Hepatocyte (in vitro differentiated cells): Measurements from ENCODE around the gene LDB2. TPM values are rescaled to one million over a fixed set of nuclear protein-coding genes. Genes with fewer than 3 reads are reported as not detected.

Source experiments
- DNase-seq: peaks from one replicate; pipeline ENCODE4 v3.0.0-alpha.2; 2016; ENCODE audit warnings: low spot score
- H2AFZ ChIP-seq: fragments of 200-600 bp; sonication (generic); 2 replicates; pipeline ENCODE4 v1.6.0; 2016; ENCODE audit warnings: antibody characterized with exemption, mild to moderate bottlenecking
- H3K27ac ChIP-seq: fragments of 200-600 bp; sonication (generic); 2 replicates; pipeline ENCODE4 v1.5.1; 2016; ENCODE audit warnings: mild to moderate bottlenecking
- H3K27me3 ChIP-seq: fragments of 200-600 bp; sonication (generic); 2 replicates; pipeline ENCODE4 v1.6.1; 2016
- H3K36me3 ChIP-seq: fragments of 200-600 bp; sonication (generic); replicated peaks from 2 replicates; pipeline ENCODE4 v1.5.1; 2016; ENCODE audit warnings: low read depth; ENCODE audit not compliant: insufficient read depth
- H3K4me1 ChIP-seq: fragments of 200-600 bp; sonication (generic); 2 replicates; pipeline ENCODE4 v1.5.1; 2016; ENCODE audit warnings: mild to moderate bottlenecking, moderate library complexity; ENCODE audit not compliant: insufficient read depth
- H3K4me2 ChIP-seq: fragments of 200-600 bp; sonication (generic); 2 replicates; pipeline ENCODE4 v1.6.0; 2016
- H3K4me3 ChIP-seq: fragments of 200-600 bp; sonication (generic); 2 replicates; pipeline ENCODE4 v1.5.1; 2016; ENCODE audit warnings: mild to moderate bottlenecking
- H3K79me2 ChIP-seq: fragments of 200-600 bp; sonication (generic); 2 replicates; pipeline ENCODE4 v1.6.0; 2017; ENCODE audit warnings: mild to moderate bottlenecking
- H3K9me2 ChIP-seq: fragments of 200-600 bp; sonication (generic); replicated peaks from 2 replicates; pipeline ENCODE4 v1.6.0; 2017; ENCODE audit warnings: mild to moderate bottlenecking; ENCODE audit not compliant: insufficient read depth
- H3K9me3 ChIP-seq: fragments of 200-600 bp; sonication (generic); 2 replicates; pipeline ENCODE4 v1.5.1; 2016; ENCODE audit warnings: low read depth, mild to moderate bottlenecking
- H4K20me1 ChIP-seq: fragments of 200-600 bp; sonication (generic); 2 replicates; pipeline ENCODE4 v1.6.0; 2016; ENCODE audit warnings: mild to moderate bottlenecking; ENCODE audit not compliant: insufficient read depth, poor library complexity, severe bottlenecking
- CTCF ChIP-seq: fragments of 200-600 bp; sonication (generic); IDR thresholded peaks from 2 replicates; pipeline ENCODE4 v1.5.1; 2016; ENCODE audit warnings: antibody characterized with exemption, mild to moderate bottlenecking; ENCODE audit not compliant: poor library complexity
- EZH2 ChIP-seq: fragments of 200-600 bp; sonication (generic); IDR thresholded peaks from 2 replicates; pipeline ENCODE4 v1.6.1; 2016; ENCODE audit warnings: antibody characterized with exemption, mild to moderate bottlenecking, borderline replicate concordance
- EZH2phosphoT487 ChIP-seq: fragments of 200-600 bp; sonication (generic); IDR thresholded peaks from one replicate; pipeline ENCODE4 v1.6.1; 2018; ENCODE audit warnings: antibody characterized with exemption, mild to moderate bottlenecking, low read depth, moderate library complexity; ENCODE audit not compliant: unreplicated experiment, severe bottlenecking
- WGBS: methylation state at CpG from one replicate; pipeline ENCODE4 v1.1.6; 2016; ENCODE audit warnings: low lambda C conversion rate; ENCODE audit errors: missing lambda C conversion rate; 5-methylcytosine and 5-hydroxymethylcytosine counted together
- polyA plus RNA-seq: library from polyadenylated mRNA; unstranded; fragments of >200 nt; fragmentation: Nextera tagmentation; extraction: Ambion mirVana; gene quantifications from 2 replicates; pipeline ENCODE4 v1.2.1, GENCODE V29; 2016
- total RNA-seq: library from RNA; depleted of rRNA; stranded (reverse); fragments of >200 nt; gene quantifications from 2 replicates; pipeline ENCODE4 v1.2.3, GENCODE V29; 2014

The LDB2 gene
- total and polyA plus RNA-seq, 2 experiments from 2014 or later = 8.7 to 20.3 TPM

GRCh38 chr4:16492872-16493271, 405.6 kb downstream of the LDB2 start:
- H3K79me2 ChIP-seq = no peaks in the 10 kb centered on the region
- WGBS = 73% methylated on average over 4 of the region's 4 CpGs
- no peaks in the 10 kb centered on the region for H3K9me2 ChIP-seq
- no peaks in the 10 kb centered on the region for H3K36me3 ChIP-seq
- H3K27me3 ChIP-seq = no peaks in the 10 kb centered on the region
- no peak overlapping the region for H3K27ac ChIP-seq
- no peaks in the 10 kb centered on the region for H4K20me1 ChIP-seq
- TF ChIP-seq EZH2phosphoT487 (no peak), CTCF (no peak), EZH2 (no peak)
- no peak overlapping the region for H2AFZ ChIP-seq
- no peak for DNase-seq
- H3K4me2 ChIP-seq = no peak overlapping the region
- H3K9me3 ChIP-seq = no peaks in the 10 kb centered on the region
- no peaks in the 10 kb centered on the region for H3K4me1 ChIP-seq
- no peak overlapping the region for H3K4me3 ChIP-seq

DNA sequence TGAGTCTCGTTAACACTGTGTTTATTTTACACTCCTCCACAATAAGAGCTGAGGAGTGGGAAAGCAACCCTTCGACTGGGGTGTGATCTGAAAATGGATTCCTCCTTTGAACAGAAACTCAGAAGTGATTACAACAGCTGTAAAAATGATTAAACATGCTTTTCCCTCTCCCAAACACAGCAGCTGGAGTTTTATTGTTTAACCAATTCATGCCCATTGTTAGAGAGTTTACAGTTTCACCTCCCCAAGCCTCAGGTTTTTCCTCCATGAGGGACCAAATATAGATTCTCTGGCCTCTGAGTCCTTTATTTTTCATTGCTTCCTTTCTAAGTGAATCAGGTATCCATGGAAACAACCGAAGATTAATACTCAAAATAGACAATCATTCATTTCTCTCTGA, 409.2 kb downstream of the LDB2 start:
- Histone ChIP-seq H3K27me3 (no peaks in the 10 kb centered on the region), H3K9me3 (no peaks in the 10 kb centered on the region)

GRCh38 chr4:16488084-16488483, 410.4 kb downstream of the LDB2 start:
- DNase-seq = no peak
- Histone ChIP-seq H3K4me3 (no peak overlapping the region), H3K27ac (no peak overlapping the region), H3K9me2 (no peaks in the 10 kb centered on the region), H3K79me2 (no peaks in the 10 kb centered on the region), H3K4me2 (no peak overlapping the region), H3K36me3 (no peaks in the 10 kb centered on the region), H3K27me3 (no peaks in the 10 kb centered on the region), H3K4me1 (no peaks in the 10 kb centered on the region), H3K9me3 (no peaks in the 10 kb centered on the region), H4K20me1 (no peaks in the 10 kb centered on the region), H2AFZ (no peak overlapping the region)
- 92% methylated on average over 1 of the region's 1 CpG for WGBS
- TF ChIP-seq EZH2 (no peak), EZH2phosphoT487 (no peak), CTCF (no peak)

More for the DNA sequence above, 409.2 kb downstream of the LDB2 start:
- TF ChIP-seq EZH2 = no peak
- TF ChIP-seq CTCF = no peak
- no peak for TF ChIP-seq EZH2phosphoT487
- H3K79me2 ChIP-seq = no peaks in the 10 kb centered on the region
- no peak for DNase-seq
- no peaks in the 10 kb centered on the region for H3K9me2 ChIP-seq
- no peak overlapping the region for H3K4me2 ChIP-seq
- H3K36me3 ChIP-seq = no peaks in the 10 kb centered on the region
- no peak overlapping the region for H3K4me3 ChIP-seq
- no peak overlapping the region for H3K27ac ChIP-seq
- no peak overlapping the region for H2AFZ ChIP-seq
- H4K20me1 ChIP-seq = no peaks in the 10 kb centered on the region
- 42% methylated on average over 3 of the region's 3 CpGs for WGBS
- no peaks in the 10 kb centered on the region for H3K4me1 ChIP-seq

DNA sequence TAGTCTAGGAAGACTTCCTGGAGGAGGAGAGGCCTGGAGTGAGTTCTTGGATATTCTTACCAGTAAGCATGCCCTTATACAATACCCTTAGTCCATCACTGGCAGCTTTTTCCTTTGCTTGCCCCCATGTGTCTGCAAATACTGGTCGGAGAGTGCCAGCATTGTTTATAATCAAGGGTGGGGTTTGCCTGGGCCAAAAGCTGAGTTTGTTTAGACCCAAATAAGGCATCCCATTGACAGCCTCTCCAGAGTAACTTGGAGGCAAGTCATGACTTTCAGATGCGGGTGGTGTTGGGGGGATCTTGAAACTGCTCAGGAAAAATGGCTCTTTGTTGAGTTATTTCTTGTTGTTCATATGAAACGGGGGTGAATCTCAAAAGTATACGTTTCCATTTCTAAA, 413.7 kb downstream of the LDB2 start:
- H3K36me3 ChIP-seq = no peaks in the 10 kb centered on the region
- H3K27ac ChIP-seq = no peak overlapping the region
- no peak overlapping the region for H2AFZ ChIP-seq
- no peak for DNase-seq
- no peak overlapping the region for H3K4me2 ChIP-seq
- H3K4me3 ChIP-seq = no peak overlapping the region
- no peaks in the 10 kb centered on the region for H4K20me1 ChIP-seq
- WGBS = 79% methylated on average over 4 of the region's 4 CpGs
- H3K9me2 ChIP-seq = no peaks in the 10 kb centered on the region
- no peaks in the 10 kb centered on the region for H3K27me3 ChIP-seq
- no peaks in the 10 kb centered on the region for H3K79me2 ChIP-seq
- no peaks in the 10 kb centered on the region for H3K4me1 ChIP-seq
- no peaks in the 10 kb centered on the region for H3K9me3 ChIP-seq
- TF ChIP-seq CTCF (no peak), EZH2phosphoT487 (no peak), EZH2 (no peak)
